HG03565 (cell line): ENCODE measurements around the gene NEK4.

Experiments
- ATAC-seq: cut with Tn5 transposase; IDR thresholded peaks from one replicate; pipeline ENCODE4 v1.9.1; 2021; ENCODE audit warnings: mild to moderate bottlenecking, moderate library complexity; ENCODE audit not compliant: unreplicated experiment

NEK4 gene

DNA sequence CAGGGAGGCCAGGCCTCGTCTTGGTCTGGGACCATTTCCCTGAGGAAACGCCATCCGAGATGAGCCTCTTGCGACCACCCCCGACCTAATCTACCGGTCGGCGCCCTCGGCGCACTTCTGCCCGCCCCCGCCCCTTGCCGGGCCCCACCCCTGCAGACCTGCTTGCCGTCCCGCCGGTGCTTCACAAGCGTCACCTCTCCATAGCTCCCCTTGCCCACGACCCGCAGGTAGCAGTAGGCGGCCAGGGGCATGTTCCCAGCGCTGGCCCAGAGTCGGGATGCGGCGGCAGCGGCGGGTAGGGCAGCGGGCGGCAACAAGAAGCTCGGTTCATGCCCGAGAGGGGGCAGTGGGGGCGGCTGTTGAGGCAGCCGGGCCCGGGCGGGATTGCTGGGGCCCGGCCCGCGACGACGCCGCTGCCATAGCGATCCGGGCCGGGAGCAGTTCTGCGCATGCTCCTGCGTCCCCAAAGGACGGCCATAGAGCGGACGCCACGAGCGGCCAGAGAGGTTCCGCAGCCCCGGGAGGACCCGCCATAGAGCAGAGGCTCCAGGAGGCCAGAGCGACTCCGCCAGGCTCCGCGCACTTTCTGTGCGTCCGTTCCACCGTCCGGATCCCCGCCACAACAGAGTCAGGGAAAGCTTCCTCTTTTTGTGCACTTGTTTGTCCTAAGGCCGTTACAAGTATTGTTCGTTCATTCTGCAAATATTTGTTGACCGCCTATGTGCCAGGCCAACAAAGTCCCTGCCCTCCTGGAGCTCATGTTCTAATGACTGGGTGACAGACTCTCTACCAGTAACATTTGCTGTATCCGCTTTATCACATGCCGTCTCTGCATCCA lies at the start of gene NEK4:
TSS of gene NEK4 (minus strand) at position 445 of the 838 bp plus-strand sequence. CDS start at position 251, 194 bp downstream.
- peak; percentile 89 for ATAC-seq

DNA sequence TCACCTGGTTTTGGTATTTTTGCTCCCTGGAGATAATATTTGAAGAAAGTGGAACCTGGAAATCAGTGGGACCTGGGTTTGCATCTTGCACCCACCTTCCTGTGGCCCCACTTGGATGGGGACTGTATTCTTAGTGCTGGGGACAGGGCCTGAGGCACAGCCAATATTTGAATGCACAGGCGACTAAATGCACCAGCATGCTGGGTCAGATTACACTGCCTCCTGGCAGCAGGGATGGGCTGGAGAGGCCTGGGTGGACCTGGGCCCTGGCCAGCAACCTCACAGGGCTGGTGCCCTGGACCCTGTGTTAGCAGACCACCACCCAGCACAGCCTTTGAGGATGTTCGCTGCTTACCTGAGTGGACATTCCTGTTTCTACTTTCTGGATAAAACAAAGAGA lies 49.2 kb upstream of the NEK4 start:
- ATAC-seq = no peak

DNA sequence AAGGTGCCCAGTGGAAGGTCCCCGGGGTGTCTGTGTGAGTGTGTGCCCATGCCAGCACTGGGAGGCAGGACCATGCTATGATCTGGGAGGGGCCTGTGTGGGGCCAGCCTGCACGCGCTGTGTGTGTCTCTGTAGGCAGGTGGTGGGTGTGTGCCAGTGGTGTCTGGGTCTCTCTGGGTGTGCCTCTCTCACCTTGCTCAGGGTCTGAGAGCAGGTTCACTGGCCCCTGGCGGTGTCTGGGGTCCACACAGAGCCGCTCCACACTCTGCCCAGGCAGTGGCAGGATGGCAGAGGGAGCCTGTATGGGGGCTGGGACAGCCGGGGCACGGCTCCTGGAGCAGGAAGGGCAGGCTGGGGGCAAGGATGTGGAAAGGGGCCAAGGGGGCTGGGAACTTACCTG lies 47.1 kb upstream of the NEK4 start:
- ATAC-seq = no peak

DNA sequence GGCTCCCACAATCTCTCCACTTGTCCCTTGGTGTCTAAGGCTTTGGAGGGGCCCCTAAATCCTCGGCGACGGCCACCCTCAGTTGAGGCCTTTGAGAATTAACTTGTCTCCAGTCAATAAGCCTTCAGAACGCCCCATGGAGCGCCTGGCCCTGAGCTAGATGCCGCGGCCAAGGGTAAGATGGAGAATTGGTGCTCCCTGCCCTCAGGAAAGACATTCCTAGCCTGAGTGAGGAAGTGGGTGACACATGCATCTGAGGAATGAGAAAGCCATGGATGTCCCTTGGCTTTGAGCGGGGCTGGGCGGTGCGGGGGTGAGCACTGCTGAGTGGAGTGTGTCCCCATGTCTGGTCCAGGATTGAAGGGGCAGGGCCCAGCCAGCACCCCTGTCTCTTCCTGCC lies 46.5 kb upstream of the NEK4 start:
- no peak for ATAC-seq

DNA sequence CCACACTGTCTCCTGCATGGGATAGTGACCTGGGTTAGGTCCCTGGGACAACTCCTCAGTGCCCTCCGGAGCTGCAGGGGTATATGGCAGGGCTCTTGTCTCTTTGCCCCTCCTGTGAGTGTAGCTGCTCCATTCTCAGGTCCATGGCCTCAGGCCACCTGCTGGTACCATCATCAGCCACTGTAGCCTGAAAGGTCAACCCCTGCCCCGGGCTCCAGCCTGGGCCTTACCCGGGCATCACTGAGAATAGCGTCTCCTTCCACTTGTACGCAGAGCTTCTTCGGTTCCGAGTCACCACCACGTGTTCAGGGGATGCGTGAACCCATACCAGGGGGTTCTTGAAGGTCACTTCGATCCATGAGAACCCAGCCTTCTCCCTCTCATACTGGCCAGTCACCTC lies 45.9 kb upstream of the NEK4 start:
- no peak for ATAC-seq

DNA sequence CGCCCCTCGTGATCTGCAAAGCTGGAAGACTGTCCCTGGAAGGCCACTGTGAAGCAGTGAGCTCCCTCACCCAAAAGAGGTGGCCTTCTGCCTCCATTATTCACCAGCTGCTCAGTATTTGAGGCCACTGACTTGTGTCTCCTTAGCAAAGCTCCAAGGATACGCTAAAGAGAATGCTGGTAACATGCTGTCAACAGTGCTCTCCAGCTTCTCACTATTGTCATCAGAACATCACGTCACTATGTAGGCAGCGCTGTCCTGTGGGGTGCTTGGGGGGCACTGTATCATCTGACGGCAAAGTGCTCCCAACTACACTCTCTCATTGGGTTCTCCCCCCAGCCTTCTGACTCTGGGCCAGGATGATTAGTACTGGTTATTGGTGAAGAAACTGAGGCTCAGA lies 45.5 kb upstream of the NEK4 start:
- no peak for ATAC-seq

DNA sequence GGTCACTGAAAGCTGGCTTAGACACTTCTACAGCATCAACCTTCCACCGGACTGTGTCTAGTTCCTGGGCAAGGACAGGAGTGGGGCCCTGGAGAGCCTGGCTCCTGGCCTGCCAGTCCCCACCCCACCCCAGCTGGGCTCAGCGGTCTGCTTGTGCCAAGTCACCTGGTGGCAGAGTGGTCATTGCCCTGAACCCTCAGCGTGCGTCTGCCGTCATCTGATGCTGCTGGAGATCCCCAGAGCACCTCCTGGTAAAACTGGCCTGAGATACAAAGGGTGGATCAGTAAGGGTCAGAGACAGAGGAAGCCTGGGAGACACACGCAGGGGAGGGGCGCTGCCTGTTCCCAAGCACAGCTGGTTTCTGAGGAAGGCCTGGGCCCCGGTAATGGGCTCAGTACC lies 43.1 kb upstream of the NEK4 start:
- no peak for ATAC-seq

DNA sequence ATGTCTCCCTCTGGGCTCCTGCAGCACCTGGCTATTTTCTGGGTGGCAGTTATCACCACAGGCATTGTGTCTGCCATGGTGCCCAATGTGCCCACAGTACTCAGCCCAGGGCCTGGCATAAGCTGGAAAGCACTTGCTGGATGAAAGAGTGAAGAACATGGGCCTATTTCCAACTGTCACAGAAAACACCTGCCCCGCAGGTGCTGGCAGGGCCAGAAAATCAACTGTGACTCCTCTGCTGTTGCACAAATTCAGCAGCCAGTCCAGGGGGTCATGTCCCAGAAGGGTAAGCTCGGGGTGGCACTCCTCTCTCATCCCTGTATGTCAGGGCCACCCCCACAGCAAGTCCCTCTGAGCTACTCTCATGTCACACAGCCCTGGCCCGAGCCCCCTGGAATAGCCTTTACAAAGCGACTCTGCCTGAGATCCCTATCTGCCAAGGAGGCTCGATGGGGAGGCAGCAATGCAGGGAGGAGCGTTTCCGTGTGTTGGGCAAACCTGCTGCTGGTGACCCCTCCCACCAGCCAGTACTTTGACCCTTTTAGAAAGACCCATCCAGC lies 40.8 kb upstream of the NEK4 start:
- ATAC-seq = no peak

DNA sequence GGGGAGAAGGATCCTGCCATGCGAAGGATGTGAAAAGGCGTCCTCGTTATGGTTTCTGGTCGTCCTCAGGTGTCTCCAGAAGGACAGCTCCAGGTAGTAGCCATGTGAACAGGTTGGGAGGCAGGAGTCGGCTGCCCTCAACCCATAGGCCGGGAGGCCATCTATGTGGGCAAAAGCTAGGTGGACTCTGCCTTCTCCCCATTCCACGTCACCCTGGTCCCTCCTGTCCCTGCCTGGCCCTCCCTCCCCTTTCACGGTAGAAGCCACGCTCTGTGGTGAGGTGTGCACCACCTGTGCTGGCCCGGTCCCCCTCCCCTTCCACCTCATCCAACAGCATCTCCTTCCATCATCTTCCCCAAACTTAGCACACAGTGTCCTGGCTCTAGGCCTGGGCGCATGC lies 40.2 kb upstream of the NEK4 start:
- ATAC-seq = no peak

DNA sequence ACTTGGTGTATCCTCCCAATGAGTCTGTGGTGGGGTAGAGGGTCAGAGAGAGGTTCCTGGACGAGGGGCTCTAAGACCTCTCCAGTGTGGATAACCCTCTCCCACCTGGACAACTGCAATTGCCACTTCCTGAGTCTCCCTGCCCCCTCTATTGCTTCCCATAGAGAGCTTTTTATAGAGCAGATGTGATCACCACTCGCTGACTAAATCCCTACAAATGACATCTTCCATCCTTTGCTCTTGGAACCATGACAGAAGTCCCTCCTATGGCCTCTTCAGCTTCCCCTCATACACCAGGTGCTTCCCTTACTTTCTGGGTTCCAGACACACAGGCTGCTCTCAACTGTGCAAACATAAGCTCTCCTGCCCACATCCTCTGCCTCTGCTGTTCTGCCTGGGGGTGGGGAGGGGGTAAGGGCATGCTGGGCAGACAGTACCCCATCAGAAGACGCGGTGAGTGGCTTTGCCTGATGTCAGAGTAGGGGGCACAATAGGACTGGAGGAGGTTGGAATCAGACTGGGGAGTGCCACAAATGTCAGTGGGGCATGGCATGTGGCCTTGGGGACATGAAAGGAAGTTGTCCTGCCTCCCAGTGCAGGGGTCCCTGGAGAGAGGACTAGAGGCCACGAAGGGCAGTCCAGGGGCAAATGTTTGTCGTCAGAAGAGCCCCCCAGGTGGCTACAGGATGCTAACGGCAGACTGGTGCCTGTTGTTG lies 39.1 kb upstream of the NEK4 start:
- no peak for ATAC-seq

DNA sequence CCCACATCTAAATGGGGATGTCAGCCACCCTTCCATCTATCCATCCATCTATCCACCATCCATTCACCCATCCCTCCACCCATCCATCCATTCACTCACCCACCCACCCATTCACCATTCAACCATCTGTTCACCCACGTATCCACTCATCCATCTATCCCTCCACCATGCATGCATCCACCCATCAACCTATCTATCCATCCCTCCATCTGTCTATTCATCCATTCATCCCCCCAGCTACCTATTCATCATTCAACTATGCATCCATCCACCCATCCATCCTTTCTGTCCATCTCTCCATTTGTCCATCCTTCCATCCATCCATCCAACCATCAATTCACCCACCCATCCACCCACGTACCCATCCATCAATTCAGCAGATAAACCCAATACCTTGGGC lies 38.4 kb upstream of the NEK4 start:
- ATAC-seq = no peak

DNA sequence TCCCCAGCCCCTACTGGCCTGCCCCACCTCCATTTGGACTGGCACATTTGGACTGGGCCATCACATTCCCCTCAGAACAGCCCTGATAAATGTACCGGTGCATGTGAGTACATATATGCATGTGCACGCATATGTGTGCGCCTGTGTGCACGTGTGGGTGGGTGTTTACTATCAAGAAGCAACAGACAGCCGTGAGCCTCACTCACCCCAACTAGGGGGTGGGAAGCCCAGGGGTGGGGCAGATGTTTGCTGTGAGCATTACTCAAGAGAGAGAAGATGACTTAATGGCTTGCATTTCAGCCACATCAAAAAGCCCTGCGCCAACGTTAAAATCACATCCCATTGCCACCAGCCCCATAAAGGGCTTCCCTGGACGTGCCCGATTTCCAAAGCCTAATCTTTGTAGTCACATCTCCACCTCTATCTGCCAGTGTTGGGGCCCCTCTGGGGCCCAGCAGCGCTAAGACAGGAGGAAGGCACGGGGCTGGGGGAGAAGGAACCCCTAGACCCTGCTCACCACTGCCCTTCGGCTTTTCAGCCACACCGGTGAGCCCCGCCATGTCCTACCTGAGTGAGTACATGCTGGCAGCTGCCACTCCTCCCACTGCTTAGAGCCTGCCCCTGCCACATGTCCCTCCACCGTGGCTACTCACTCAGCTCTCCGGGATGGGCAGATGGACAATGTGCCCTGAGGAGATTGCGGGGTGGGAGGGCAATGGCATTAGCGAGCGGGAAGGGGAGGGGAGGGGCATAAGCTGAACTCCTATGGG lies 34.7 kb upstream of the NEK4 start:
- no peak for ATAC-seq

DNA sequence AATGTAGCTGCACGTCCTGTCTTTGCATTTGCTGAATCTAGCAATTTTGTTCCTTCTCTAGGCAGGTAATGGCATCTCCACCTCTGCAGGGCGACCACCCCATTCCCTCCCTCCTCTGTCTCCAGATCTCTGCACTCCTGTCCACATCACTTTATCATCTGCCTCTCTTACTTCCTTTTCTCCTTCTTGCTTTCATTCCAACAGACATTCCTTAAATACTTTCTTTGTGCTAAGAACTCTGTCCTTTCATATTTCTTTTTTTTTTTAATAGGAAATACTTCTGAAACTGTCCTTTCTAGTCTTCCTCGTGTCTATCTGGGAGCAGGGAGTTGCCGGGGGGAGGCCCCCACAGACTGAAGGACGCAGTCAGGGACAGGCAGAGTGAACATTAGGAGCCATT lies 31.1 kb upstream of the NEK4 start:
- no peak for ATAC-seq

DNA sequence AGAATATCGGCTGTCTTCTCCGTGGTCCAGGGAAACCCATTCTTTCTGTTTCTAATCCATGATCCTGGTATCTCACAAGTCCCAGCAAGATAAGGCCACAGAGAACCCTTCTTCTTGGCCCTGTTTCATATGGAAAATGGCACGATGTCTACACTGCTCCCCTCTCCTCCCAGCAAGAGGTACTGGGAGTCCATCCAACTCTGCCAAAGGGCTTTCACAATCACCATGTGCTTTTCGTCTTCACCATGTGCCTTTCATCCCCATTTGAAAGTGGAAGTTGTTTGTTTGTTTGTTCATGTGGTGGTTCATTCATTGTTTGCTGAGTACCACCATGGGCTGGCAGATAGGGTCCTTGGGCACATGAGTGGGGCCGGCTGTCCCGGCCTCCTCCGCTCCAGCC lies 29.3 kb upstream of the NEK4 start:
- no peak for ATAC-seq

DNA sequence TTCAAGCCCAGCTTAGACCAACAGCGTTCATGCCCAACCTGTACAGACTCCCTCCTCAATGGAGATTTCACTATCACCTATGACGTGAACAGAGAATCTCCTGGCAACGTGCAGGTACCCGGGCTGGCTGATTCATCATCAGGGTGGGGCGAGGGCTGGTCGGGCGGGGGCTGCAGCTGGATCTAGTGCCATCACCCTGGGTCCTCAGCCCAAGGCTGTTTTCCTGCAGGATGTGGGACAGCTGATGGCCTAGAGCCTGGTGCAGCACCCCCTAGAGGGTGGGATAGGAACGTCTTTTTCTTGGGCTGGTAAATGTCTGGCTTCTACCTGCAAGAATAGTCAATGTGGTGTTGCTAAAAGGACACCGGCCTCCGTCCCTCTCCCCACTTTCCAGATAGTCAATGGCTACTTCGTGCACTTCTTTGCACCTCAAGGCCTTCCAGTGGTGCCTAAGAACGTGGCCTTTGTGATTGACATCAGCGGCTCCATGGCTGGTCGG lies 28.3 kb upstream of the NEK4 start:
- no peak for ATAC-seq

DNA sequence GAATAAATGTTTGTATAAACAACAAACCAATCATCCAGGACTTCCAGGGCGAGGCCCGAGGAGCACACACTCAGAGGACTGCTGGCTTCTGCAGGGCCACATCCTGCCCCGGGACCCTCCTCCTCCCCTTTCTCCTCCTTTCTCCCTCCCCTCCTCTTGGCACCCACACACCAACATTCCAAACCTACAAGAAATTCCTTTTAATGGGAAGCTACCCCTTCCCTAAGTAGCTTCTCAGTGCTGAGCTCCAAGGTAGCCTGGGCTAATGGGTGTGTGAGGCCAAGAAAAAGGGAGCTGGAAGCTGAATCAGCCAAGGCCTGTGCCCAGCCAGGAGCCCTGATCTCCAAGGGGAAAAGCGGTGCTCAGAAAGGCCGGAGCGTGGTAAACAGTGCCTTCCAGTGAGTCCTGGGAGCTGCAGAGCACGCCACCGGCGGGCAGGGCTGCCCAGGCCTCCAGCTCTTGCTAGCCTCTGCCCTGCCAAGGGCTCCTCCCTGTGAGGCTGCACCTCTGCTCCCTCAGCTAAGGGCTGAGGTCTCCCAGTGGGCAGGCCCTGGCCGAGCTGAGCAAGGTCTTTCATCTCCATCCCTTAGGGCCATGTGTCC lies 27.7 kb upstream of the NEK4 start:
- ATAC-seq = no peak

DNA sequence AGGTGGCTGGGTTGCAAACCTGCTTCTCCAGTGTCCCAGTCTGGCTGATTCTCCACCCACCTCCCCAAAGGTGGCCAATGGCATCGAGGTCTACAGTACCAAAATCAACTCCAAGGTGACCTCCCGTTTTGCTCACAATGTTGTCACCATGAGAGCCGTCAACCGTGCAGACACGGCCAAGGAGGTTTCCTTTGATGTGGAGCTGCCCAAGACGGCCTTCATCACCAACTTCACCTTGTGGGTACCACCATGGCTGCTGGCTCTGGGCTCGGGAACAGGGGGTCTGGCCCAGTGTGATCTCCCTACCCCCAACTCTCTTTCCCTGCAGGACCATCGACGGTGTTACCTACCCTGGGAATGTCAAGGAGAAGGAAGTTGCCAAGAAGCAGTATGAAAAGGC lies 25.7 kb upstream of the NEK4 start:
- no peak for ATAC-seq

DNA sequence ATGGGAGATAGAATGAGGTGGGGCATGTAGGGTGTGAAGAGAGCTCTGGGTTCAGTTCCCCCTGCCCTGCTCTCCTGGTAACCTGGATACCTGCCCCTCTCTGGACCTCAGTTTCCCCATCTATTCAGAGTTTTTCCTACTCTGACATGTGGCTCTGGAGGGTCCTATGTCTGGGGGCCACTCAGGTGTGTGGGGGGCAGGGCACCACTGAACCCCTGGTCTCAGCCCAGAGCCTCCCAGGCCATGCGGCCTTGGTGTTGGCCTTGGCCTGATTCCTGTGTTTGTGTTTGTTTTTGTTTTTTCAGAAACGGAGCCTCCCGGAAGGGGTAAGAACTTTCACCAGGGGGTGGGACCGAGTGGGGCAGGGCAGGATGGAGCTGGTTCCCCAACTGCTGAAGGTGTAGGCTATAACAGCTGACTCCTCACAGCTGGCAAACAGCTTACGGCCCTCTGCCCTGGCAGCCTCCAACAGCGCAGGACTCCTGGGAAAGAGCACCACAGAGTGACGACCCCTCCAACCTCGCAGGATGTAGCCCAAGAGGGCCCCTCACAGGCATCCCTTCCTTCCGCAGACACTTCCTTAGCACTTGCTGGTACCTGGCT lies 24.7 kb upstream of the NEK4 start:
- no peak for ATAC-seq

DNA sequence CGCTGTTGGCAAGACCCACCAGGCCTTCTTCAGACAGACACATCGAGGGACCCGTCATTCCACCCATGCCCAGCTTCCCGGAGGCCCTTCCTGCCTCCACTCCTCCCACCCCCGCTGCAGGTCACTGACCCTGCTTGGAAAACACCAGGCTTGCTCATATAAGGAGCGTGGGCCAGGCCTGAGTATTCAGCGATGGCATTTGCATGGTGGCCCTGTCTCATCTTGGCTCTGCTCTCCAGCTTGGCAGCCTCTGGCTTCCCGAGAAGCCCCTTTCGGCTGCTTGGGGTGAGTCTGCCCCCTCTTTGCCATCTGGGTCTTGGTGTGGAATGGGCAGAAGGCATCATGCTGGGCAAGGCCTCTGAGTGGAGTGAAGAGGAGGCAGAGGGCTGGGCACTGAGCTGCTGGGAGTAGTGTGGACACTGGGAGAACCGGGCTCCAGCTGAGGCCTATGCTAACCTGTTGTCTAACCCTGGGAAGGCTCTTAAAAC lies 23.9 kb upstream of the NEK4 start, which contains the start of gene ITIH3:
TSS of gene ITIH3 (plus strand) at position 185 of the 488 bp plus-strand sequence. CDS start at position 193, 8 bp downstream.
- ATAC-seq = no peak
